GM10248 (cell line): Measurements from ENCODE around the gene TNFRSF8.

Source experiments
- CTCF ChIA-PET: fragments of 300-600 bp; sonication (Branson Sonifier 250); formaldehyde crosslinking; extraction: SDS; loops from one replicate; lab custom pipeline; 2021; ENCODE audit warnings: antibody characterized with exemption; lab: Yijun Ruan, JAX
- POLR2A ChIA-PET: fragments of 350-650 bp; sonication (Branson Sonifier 250); formaldehyde crosslinking; extraction: SDS; loops from one replicate; lab custom pipeline; 2020; ENCODE audit warnings: antibody characterized with exemption; lab: Yijun Ruan, JAX
- DNase-seq: peaks from one replicate; pipeline ENCODE4 v3.0.0; 2012; ENCODE audit errors: extremely low spot score
- CTCF ChIP-seq: IDR thresholded peaks from 2 replicates; pipeline ENCODE4 v1.5.1; 2012; ENCODE audit warnings: mild to moderate bottlenecking, low read depth; ENCODE audit errors: extremely low read depth, missing control alignments, control extremely low read depth

TNFRSF8 gene

GRCh38 chr1:12088607-12089006 is 25.5 kb downstream of the TNFRSF8 start:
- CTCF ChIA-PET, result interaction anchor here (0.9 to 3.3 kb wide), 9 partner anchors 9 to 37 kb away, joined by 3 to 36 read pairs (median 4); no protein-coding TSS in a partner anchor
- POLR2A ChIA-PET, result interaction anchor here (0.6 to 1.5 kb wide), 4 partner anchors 10 to 180 kb away, joined by 3 to 7 read pairs (median 4); no protein-coding TSS in a partner anchor
- no peak for DNase-seq
- TF ChIP-seq CTCF, result no peak

GRCh38 chr1:12090326-12090725 is 27.2 kb downstream of the TNFRSF8 start:
- DNase-seq, result no peak
- TF ChIP-seq CTCF, result no peak
- ChIA-PET POLR2A (no interaction called here), CTCF (no interaction called here)

GRCh38 chr1:12091191-12091590 is 28.1 kb downstream of the TNFRSF8 start:
- TF ChIP-seq CTCF, result no peak
- CTCF ChIA-PET, result no interaction called here
- DNase-seq, result no peak
- POLR2A ChIA-PET, result no interaction called here

GRCh38 chr1:12094180-12094579 is 31.1 kb downstream of the TNFRSF8 start:
- no peak for TF ChIP-seq CTCF
- DNase-seq, result no peak
- ChIA-PET CTCF (interaction anchor here (1.1 to 1.8 kb wide), 4 partner anchors 13 to 115 kb away, joined by 4 to 8 read pairs (median 5); no protein-coding TSS in a partner anchor), POLR2A (interaction anchor here (0.7 kb wide), 1 partner anchor 186 kb away, joined by 5 read pairs; no protein-coding TSS in a partner anchor)

- DNase-seq, result no peak
- no peak for TF ChIP-seq CTCF
- ChIA-PET POLR2A (no interaction called here), CTCF (interaction anchor here (1.0 to 1.7 kb wide), 3 partner anchors 11 to 63 kb away, joined by 3 to 6 read pairs (median 4); no protein-coding TSS in a partner anchor)
These were observed 32.6 kb downstream of the TNFRSF8 start for GRCh38 chr1:12095452-12096263.

- CTCF ChIA-PET, result interaction anchor here (1.0 to 1.1 kb wide), 2 partner anchors 16 to 64 kb away, joined by 3 to 4 read pairs; no protein-coding TSS in a partner anchor
- no peak for DNase-seq
- POLR2A ChIA-PET, result no interaction called here
These were observed 33.5 kb downstream of the TNFRSF8 start for GRCh38 chr1:12096615-12097014.

More at GRCh38 chr1:12096615-12097014, 33.5 kb downstream of the TNFRSF8 start:
- no peak for TF ChIP-seq CTCF
